HG03460 (cell line): ENCODE data around the gene KLRC2.
"Not testable (repeated sequence)": the region's sequence is repeated elsewhere in the genome, so short reads cannot be mapped to it uniquely, and the experiment has no call there.

Source experiments
- ATAC-seq: cut with Tn5 transposase; IDR thresholded peaks from one replicate; pipeline ENCODE4 v1.9.1; 2021; ENCODE audit not compliant: unreplicated experiment

Gene KLRC2

GRCh38 chr12:10406725-10407124 lies 29.1 kb downstream of the KLRC2 start:
- ATAC-seq = no peak

- no peak for ATAC-seq
Observed at GRCh38 chr12:10405294-10405693, 30.5 kb downstream of the KLRC2 start.

GRCh38 chr12:10404798-10405197 lies 31.0 kb downstream of the KLRC2 start:
- no peak for ATAC-seq

- no peak for ATAC-seq
Observed at GRCh38 chr12:10400829-10401228, 35.0 kb downstream of the KLRC2 start.

GRCh38 chr12:10398168-10398567 lies 37.6 kb downstream of the KLRC2 start:
- ATAC-seq = no peak

- ATAC-seq = no peak
Observed at GRCh38 chr12:10397296-10397695, 38.5 kb downstream of the KLRC2 start.

- ATAC-seq = not testable (repeated sequence)
Observed at GRCh38 chr12:10396176-10396575, 39.6 kb downstream of the KLRC2 start.

GRCh38 chr12:10395390-10395998 lies 40.3 kb downstream of the KLRC2 start:
- peak; percentile 75 for ATAC-seq

GRCh38 chr12:10394531-10395152 lies 41.2 kb downstream of the KLRC2 start:
- not testable (repeated sequence) for ATAC-seq

- ATAC-seq = no peak
Observed at GRCh38 chr12:10393291-10393690, 42.5 kb downstream of the KLRC2 start.

GRCh38 chr12:10392394-10392930 lies 43.3 kb downstream of the KLRC2 start:
- ATAC-seq = peak; percentile 80

- ATAC-seq = not testable (repeated sequence)
Observed at GRCh38 chr12:10390991-10391390, 44.8 kb downstream of the KLRC2 start.

- ATAC-seq = no peak
Observed at GRCh38 chr12:10389904-10390303, 45.9 kb downstream of the KLRC2 start, which contains the start of gene KLRK1. Gene KLRK1 (minus strand): TSS chr12:10390041. CDS start chr12:10388810, 1,231 bp downstream.

- no peak for ATAC-seq
Observed at GRCh38 chr12:10388624-10389413, 47.0 kb downstream of the KLRC2 start.

- ATAC-seq = not testable (repeated sequence)
Observed at GRCh38 chr12:10387498-10387897, 48.3 kb downstream of the KLRC2 start.

- no peak for ATAC-seq
Observed at GRCh38 chr12:10386857-10387256, 49.0 kb downstream of the KLRC2 start.

- no peak for ATAC-seq
Observed at GRCh38 chr12:10385166-10385613, 50.6 kb downstream of the KLRC2 start.

- no peak for ATAC-seq
Observed at GRCh38 chr12:10384191-10384590, 51.6 kb downstream of the KLRC2 start.

GRCh38 chr12:10381928-10382628 lies 53.7 kb downstream of the KLRC2 start:
- ATAC-seq = no peak
